HepG2 (cell line): Measurements from ENCODE around the gene FUCA1. TPM values are rescaled to one million over a fixed set of nuclear protein-coding genes. Genes with fewer than 3 reads are reported as not detected.

Experiments
- AKAP8 ChIP-seq: sonication (generic); formaldehyde crosslinking; IDR thresholded peaks from 2 replicates; pipeline ENCODE4 v1.5.1; 2020; ENCODE audit warnings: mild to moderate bottlenecking, missing genetic modification reagents
- CEBPG ChIP-seq: IDR thresholded peaks from 2 replicates; pipeline ENCODE4 v1.6.1; 2016
- POLR2G ChIP-seq: fragments of 200-400 bp; formaldehyde crosslinking; IDR thresholded peaks from 2 replicates; pipeline ENCODE4 v1.6.1; 2018; ENCODE audit warnings: mild to moderate bottlenecking, low read depth, low read length, moderate library complexity
- RFXAP ChIP-seq: sonication (generic); formaldehyde crosslinking; IDR thresholded peaks from 2 replicates; pipeline ENCODE4 v1.4.0; 2020; ENCODE audit warnings: missing genetic modification reagents, borderline replicate concordance
- polyA plus RNA-seq, 8 experiments: library from polyadenylated mRNA; depleted of rRNA in 3 of 8; stranded (reverse) in 7 of 8; unstranded in 1 of 8; fragments of >200 nt; fragmentation: Illumina TruSeq in 4 of 8; extraction: Trizol in 4 of 8; gene quantifications; 2 replicates each; pipeline versions ENCODE4 v1.2.1 to v1.2.3, GENCODE V29; 2011 to 2016; ENCODE audit warnings: low read depth in 4 of 8, missing spikeins in 1 of 8, mixed read lengths in 1 of 8; ENCODE audit not compliant: insufficient read depth in 1 of 8
- total RNA-seq, 5 experiments: library from RNA; depleted of rRNA; stranded (reverse); fragments of >200 nt; fragmentation: Illumina TruSeq; extraction: Trizol; gene quantifications; 2 replicates each; pipeline ENCODE4 v1.2.3, GENCODE V29; 2016; ENCODE audit warnings: low read depth in 1 of 5
- TF ChIP-seq, protein P1 (sequence below): sonication (generic); formaldehyde crosslinking; IDR thresholded peaks from one replicate; pipeline ENCODE4 v1.5.1; 2020; ENCODE audit warnings: mild to moderate bottlenecking, missing genetic modification reagents; ENCODE audit errors: not compliant biosample characterization

Gene FUCA1
- total and polyA plus RNA-seq, 2 of the 13 experiments (the other 11 are each of a cell fraction or from before 2014, with no cell fraction given), result 32.7 to 33.6 TPM

DNA sequence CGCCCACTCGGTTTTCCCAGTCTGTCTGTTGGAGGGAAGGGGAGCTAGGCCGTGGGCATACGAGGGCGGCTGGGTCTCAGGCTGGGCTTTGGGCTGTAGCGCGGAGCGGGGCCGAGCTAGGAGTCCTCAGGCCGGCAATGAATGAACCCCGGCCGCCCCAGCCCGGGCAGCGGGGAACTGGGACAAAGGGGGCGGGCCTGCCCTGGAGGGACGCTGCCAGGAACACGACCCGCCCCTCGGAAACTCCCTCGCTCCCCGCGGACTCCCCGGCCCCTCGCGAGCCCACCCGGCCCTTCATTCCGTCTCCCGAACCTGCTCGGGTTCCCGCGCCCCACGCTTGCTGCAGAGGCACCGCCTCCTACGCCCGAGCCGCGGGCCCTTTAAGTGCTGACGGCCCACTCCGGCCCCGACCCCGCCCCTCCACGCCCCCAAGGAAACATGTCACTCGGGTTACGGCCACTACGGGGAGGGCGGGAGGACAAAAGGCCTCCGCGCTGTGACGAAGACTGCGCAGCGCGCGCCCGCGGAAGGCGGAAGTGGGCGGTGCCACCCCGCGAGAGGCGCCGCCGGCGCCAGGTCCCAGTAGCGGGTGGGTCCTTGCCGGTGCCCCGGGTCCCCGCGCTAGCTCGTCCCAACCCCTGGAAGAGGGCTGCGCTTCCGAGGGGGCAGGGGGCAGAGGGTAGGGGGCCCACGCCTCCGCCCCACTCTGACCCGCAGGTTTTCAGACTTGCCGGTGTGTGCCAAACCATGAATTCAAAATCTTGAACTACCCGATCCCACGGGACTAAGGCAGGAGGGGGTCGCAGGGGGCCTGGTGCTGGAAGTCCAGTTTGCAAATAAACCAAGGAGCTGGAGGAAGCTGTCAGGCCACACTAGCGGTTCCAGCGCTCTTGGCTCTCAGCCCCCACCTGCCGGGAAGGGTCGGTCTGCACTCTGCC is 67.4 kb downstream of the FUCA1 start, which contains the start of gene GALE (continued):
- TF ChIP-seq, protein P1, sequence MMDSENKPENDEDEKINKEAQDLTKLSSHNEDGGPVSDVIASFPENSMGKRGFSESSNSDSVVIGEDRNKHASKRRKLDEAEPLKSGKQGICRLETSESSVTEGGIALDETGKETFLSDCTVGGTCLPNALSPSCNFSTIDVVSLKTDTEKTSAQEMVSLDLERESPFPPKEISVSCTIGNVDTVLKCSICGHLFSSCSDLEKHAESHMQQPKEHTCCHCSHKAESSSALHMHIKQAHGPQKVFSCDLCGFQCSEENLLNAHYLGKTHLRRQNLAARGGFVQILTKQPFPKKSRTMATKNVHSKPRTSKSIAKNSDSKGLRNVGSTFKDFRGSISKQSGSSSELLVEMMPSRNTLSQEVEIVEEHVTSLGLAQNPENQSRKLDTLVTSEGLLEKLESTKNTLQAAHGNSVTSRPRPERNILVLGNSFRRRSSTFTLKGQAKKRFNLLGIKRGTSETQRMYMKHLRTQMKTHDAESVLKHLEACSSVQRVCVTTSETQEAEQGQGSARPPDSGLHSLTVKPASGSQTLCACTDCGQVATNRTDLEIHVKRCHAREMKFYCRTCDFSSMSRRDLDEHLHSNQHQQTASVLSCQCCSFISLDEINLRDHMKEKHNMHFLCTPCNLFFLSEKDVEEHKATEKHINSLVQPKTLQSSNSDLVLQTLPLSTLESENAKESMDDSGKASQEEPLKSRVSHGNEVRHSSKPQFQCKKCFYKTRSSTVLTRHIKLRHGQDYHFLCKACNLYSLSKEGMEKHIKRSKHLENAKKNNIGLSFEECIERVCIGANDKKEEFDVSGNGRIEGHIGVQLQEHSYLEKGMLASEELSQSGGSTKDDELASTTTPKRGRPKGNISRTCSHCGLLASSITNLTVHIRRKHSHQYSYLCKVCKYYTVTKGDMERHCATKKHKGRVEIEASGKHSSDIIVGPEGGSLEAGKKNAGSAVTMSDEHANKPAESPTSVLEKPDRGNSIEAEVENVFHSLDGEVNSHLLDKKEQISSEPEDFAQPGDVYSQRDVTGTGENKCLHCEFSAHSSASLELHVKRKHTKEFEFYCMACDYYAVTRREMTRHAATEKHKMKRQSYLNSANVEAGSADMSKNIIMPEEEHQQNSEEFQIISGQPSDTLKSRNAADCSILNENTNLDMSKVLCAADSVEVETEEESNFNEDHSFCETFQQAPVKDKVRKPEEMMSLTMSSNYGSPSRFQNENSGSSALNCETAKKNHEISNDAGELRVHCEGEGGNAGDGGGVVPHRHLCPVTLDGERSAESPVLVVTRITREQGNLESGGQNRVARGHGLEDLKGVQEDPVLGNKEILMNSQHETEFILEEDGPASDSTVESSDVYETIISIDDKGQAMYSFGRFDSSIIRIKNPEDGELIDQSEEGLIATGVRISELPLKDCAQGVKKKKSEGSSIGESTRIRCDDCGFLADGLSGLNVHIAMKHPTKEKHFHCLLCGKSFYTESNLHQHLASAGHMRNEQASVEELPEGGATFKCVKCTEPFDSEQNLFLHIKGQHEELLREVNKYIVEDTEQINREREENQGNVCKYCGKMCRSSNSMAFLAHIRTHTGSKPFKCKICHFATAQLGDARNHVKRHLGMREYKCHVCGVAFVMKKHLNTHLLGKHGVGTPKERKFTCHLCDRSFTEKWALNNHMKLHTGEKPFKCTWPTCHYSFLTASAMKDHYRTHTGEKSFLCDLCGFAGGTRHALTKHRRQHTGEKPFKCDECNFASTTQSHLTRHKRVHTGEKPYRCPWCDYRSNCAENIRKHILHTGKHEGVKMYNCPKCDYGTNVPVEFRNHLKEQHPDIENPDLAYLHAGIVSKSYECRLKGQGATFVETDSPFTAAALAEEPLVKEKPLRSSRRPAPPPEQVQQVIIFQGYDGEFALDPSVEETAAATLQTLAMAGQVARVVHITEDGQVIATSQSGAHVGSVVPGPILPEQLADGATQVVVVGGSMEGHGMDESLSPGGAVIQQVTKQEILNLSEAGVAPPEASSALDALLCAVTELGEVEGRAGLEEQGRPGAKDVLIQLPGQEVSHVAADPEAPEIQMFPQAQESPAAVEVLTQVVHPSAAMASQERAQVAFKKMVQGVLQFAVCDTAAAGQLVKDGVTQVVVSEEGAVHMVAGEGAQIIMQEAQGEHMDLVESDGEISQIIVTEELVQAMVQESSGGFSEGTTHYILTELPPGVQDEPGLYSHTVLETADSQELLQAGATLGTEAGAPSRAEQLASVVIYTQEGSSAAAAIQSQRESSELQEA (CRISPR knock-in tag), result no peak
- peak; percentile 19; the same call in 1 of the 2 replicates for TF ChIP-seq CEBPG
- TF ChIP-seq POLR2G, result peak; percentile 82
- no peak for TF ChIP-seq RFXAP (CRISPR knock-in tag)
- peak; percentile 94 for TF ChIP-seq AKAP8
